Fibroblast of peridontal ligament (primary cell): ENCODE measurements around the gene CRHR1.
A peak's percentile ranks its signal among the peaks of the same experiment; 100 is the strongest.

Source experiments
- DNase-seq: peaks from one replicate; pipeline ENCODE4 v3.0.0-alpha.2; 2010; ENCODE audit errors: extremely low read depth

Gene CRHR1

DNA sequence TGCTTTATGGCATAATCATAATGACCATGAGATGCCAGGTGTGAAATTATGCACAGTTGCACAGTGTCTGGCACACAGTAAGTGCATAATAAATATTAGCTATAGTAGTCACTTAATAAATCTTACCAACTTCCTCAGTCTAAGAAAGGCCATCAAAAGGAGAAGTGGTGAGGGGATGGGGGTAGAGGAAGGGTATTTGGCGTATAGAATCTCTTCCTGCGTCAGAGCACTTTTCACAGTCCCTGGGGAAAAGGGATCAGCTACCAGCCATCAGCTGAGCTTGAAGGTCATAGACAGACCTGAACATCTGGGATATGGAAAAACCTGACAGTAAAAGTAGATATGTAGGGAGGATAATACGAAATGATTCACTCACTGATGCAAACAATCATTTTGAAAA lies 5.8 kb downstream of the CRHR1 start:
- DNase-seq: no peak

DNA sequence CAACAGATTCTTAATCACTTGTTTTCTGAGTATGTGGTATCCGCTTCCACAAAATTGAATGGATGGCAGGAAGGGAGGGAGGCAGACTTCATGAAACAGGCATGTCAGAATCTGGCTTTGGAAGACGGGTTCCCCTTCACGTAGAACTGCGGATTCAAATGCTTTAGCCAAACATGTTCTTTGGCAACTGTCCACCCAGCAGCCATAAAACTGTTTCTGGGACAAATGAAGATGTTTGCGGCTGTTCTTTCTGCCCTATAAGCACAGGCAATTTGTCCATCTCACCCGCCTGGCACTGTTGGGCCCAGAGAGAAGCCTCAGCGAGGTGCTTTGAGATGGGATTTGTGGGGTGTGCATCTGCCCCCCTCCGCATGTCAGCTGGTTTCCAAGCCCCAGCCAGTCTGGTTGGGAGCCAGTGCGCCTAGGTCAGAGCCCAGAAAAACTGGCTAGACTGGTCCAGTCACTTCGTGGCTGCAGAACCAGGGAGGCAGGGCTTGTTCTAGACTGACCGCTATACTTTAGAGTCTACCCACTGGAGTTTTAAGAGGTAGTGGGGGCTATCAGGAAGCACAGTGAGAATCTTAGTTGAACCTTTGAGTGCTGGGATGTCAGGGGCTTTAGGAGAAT lies 6.3 kb downstream of the CRHR1 start:
- DNase-seq: no peak

DNA sequence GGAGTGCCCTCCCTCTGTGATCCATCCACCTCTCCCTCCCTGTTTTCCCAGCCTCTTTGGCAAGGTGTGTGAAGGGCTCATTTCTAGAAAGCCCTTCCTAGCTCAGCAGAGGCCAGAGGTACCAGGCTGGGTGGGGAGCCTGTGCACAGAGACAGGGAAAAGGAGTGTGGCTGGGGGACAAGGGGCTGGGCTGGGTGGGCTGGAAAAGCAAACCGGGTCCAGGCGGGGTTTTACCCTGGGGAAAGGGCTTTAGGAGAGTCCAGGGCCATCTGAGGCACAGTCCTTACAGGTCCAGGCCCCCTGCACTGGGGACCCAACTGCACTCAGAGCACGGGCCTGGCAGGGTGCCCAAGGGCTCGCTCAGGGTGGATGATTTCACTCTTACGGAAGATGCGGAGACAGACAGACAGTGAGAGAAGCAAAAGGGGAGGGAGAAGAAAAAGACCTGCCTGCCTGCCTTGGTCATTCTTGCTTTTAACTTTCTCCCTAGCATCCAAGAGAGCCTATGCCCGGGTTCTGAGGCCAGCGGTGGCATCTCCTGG lies 7.0 kb downstream of the CRHR1 start:
- DNase-seq: no peak

DNA sequence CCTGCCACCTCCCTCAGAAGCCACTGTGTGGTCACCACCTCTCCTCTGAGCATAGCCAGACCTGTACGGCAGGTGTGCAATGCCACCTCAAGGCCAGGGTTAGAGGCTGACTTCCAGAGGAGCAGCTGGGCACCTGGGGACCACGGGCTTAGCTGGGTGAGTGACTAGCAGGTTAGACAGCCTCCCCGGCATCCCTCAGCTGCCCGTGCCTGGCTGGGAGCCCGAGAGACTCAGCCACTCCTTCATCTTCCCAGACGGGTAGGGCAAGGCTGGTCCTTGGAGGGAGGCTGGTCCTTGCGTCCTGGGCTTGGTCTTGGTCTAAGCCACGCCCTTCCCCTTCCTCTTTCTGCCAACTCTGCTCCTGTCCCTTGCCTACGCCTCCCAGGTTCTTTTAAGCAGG lies 7.8 kb downstream of the CRHR1 start:
- no peak for DNase-seq

DNA sequence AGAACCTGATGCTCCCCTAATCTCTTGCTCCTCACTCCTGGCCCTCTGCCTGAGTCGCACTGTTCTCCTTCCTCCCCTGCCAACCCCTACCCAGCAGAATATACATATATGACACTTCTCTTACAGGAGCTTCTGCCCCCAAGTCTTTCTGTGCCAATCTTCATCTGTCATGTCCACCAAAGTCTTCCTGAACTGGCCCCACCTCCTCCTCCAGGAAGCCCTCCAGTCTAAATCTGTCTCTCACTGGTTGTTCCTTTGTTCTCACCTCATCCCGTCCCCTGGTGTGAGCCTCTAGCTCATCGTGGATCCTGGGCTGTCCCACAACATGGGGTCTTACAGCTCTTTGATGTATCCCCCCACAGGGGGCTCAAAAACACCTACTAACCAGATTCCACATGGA lies 8.3 kb downstream of the CRHR1 start:
- no peak for DNase-seq

DNA sequence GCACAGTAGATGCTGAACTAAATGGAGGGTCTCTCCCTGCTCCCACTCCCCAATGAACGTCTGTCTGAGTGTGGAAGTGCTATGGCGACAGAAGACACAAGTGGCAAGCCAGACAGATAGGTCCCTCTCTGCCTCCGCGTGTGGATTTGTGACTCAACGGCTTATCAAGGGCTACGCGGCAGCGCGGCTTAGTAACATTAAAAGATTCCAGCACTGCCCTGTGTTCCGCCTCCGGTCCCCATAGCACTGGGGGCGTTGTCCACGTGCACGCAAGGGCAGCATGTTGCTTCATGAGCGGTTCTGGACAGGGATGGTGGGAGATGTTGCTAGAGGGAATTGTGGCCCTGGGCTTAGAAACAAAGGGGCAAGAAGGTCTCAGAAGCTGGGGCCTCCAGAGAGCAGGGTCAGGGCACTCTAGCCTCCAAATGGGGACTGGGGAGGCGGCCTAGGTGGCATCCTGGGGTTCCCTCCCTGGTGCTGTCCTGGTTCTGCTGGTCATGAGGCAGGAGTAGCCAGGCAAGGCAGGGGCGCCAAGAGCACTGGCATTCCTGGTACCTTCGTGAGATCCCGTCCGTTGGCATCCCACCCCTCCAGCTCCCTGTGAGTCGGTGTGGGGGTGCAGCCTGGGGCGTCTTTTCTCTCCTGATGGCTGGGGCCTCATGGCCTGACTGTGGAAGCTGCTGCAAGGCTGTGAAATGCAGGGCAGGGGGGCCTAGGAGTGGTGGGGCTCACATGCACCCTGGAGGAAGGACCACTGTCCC lies 9.1 kb downstream of the CRHR1 start:
- DNase-seq: no peak

DNA sequence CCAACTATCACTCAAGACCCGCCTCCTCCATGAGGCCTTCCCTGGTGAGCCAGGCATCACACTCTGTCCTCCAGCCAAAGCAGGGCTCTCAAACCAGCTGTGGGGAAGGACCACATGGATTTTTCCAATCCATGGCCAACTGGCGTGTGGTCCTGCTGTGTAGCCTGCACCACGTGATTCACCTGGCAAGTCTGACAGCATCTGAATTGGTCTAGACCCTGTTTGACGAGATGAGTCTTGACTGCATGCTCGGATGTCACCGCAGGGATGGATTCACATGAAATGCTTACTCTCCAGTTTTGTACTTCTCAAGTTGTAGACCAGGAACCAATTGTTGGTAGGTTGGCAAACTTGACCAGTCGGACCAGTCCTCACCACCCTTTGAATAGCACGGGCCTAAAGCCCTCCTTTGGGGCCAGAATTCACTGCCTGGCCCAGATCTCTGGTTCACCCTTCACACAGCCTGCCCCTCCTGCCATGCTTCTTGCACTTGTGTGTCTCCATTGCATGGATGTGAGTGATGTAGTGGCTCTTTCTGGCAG lies 9.9 kb downstream of the CRHR1 start:
- DNase-seq: no peak

DNA sequence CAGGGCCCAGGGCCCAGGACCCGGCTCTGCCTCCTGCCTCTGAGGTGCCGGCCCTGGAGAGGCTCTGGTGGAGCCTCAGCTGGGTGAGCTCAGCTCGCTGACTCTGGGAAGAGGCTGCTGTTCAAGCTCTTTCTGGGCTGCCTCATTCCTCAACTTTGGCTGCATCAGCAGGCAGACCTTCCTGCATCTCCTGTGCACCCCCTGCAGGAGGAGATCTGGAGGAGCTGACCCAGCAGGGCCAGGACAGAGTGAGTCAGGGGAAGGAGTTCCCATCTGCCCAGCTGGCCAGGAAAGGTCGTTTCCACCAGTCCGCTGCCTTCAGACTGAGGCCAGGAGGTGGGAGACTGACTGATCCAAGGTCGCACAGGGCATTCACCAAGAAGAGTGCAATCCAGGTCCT lies 10.7 kb downstream of the CRHR1 start:
- DNase-seq: no peak

DNA sequence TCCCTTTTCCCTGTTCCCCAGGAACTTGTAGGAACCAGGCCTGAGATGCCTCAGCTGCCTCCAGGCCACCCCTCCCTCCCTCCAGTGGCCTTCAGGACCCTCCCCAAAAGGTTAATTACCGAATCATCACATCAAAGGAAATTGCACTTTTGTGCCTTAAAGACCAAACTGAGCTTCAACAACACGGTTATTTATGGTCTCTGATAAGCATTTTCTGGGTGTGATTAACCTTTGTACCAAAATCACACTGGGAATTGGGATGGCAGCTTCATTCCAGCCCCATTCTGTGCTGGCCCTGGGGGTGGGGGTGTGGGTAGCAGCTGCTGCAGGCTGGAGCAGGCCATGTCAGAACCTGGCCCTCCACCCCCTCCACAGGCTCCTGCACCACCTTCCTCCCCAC lies 16.7 kb downstream of the CRHR1 start:
- no peak for DNase-seq

DNA sequence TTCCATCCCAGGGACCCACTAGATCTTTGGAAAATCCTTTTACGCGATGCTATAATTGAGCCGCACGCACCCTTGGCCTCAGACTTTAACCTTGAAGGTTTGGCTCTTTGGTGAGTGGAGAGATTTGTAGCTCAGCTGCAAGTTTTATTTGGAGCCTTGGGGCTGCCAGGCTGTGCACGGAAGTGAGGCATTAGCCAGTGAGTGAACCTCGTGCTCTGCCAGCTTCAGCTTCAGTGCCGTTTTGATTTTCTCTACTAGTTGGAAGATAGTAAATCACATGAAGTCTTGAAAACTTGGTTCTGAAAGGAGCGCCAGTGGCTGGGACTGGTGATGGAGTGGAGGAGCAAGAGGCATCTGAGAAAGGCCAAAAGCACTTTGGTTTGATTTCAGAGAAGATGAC lies 17.3 kb downstream of the CRHR1 start:
- DNase-seq: no peak

DNA sequence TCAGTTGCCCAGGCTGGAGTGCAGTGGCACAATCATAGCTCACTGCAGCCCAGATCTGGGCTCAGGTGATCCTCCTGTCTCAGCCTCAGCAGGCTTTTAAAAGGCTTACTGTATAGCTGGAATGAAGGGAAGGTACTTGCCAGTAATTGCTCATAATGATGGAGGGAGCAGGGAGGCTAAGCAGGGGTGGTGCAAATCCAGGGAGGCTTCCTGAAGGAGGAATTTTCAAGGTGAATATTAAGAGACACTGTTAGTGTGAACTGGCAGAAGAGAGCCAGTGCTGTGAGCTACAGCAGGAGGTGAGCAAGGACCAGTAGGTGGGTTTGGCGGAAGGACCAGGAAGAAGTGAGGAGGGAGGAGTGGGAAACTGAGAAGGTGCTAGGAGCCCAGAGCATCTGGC lies 24.7 kb downstream of the CRHR1 start:
- DNase-seq: no peak

DNA sequence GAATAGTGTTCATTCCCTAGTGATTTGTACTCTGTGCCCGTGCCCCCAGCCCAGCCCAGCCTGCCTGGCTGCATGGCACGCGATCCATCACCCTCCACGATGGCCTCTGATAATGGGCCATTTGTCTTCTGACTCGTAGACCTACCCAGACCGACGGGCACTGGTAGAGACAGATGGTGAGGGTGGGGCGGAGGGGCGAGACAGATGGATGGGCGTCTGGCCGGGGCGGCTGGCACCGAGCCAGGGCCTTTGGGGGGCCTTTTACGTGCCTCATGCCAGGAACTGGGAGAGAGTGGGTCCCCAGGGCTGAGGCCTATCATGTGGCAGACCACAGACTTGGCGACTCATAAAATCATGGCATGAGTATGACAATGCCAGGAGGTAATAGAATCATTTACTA lies 25.4 kb downstream of the CRHR1 start:
- DNase-seq: no peak

DNA sequence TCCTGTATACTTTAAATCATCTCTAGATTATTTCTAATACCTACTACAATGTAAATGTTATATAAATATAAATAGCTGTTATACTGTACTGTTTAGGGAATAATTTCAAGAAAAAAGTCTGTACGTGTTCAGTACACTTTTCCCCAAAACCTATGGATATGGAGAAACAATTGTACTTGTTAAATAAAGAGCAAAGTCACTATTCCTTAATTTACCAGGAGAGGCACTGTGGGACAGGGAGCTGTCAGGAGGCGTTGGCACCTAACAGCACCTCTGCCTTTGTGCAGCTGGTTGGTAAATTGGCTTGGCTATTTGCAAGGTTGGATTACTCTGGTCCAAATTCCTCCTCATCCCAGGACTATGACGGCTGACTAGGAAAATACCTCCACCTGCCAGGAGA lies 28.0 kb downstream of the CRHR1 start:
- DNase-seq: peak; percentile 2

DNA sequence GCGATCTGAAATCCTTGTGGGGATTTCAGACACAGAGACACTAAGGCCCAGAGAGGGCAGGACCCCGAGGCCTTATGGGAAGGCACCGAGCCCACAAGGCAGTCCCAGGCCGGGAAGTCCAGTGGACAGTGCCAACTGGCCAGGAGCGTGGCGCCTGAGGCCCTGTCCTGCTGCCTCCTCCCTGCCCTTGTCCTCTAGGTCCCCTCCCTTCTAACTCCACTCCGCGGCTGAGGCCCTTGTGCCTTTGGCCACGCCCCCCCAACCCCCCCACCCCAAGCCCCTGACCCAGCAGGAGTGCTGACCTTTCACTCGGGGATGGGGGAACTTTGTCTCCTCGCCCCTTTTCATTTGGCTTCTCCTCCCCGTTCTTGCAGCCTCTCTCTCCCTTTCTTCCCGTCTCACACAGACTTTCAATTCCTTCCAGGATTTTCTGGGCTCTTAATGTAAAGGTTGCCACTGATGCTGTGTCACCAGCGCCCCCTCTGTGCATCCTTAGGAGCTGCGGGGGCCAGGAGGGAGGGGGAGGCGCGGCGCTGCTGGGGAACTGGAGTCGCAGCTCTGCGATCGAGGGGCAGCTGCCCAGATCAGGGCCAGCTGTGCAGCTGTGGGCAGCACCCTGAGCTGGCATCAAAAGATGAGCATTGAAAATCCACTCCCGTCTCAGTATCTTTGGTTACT lies 29.1 kb downstream of the CRHR1 start:
- DNase-seq: no peak

DNA sequence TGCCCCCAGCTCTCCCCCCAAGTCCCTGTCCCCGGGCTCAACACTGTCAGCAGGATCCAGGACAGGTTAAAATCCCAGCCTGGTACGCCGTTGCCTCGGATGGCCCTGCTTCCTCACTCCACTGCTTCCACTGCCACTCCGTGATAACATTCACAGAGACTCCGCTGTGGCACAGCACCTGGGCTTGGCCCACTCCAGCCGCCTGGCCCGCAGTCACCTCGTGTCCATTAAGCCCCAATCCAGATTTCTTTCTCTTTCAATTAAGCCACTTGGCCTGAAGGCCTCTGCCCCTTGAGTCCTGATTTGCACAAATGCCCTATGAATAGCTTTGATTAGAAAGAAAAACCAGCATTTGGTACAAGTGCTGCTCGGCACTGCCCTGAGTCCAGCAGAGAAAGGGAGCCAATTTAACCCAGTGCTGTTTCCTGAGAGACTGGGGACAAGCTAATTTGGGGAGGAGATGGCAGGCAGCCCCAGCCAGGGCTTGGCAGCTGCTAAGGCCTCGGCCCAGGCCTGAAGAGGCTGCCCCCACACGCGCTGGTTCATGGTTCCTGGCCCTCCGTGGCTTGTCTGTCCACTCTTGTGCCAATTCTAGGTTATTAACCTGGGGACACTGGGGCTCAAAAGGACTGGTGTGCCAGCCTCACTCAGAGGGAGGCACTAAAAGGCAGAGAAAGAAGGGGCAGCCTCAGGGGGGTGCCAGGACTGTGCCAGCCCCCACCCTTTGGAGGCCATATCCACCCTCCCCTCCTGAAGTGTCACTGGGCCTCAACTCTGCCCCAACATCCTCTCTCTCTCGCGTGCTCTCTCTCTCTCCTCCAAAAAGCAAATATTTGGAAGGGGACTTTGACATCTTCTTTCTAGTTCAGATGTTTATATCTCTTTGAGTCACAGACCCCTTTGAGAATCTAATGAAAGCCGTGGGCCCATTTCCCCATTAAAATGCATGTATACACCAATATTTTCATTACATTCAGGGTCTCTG lies 30.8 kb downstream of the CRHR1 start:
- DNase-seq: no peak

DNA sequence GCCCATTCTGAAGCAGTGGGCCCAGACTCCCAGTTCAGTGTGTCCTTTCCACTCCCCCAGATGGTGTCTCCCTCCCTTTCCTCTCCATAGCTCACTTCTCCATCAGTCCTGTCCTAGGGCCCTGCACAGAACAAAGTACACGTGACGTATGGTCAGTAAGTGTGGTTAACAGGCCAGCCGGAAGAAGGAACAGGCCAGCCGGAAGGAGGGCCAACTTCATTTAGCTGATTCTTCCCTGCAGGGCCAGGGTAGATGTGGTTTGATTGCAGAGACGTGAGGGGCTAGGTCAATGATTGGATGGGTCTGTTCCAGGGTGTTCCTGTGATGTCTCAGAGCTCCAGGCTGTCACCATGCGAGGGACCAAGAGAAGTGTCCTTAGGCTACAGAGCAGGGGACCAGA lies 31.6 kb downstream of the CRHR1 start:
- no peak for DNase-seq

DNA sequence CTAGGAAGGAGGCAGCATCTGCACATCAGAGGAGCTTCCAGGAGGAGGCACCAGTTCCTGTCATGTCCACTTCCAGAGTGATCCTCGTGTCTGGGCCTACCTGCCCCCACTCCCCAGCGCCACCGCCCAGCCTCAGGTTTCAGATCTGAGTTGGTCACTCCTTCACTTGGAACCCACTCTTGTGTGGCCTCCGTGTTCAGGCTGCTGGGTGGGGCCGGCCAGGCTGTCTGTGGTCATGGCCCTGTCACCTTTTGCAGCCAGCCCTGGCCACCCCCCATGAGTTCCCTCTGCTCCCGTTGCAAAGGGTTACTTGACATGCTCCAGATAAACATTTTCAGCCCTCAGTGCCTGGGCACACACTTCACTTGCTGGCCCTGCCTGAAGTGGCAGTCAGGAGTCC lies 33.9 kb downstream of the CRHR1 start:
- DNase-seq: no peak

DNA sequence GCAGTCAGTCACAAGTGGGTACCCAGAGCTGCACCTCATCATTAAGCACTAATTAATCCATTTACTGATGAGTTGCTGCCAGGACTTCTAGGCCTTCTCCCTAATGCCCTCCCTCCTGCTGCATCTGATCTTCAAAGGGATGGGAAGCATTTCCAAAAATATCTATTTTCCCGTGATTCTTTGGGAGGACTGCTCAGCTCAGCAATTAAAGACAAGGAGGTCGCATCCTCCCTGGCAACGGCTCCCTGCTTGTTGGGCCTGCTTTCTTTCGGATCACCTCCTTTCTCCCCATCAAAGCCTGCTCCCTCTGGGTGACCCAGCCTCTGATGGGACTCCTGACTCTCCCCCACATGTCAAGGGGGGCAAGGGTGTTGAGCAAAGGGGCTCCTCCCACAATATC lies 34.6 kb downstream of the CRHR1 start:
- no peak for DNase-seq

DNA sequence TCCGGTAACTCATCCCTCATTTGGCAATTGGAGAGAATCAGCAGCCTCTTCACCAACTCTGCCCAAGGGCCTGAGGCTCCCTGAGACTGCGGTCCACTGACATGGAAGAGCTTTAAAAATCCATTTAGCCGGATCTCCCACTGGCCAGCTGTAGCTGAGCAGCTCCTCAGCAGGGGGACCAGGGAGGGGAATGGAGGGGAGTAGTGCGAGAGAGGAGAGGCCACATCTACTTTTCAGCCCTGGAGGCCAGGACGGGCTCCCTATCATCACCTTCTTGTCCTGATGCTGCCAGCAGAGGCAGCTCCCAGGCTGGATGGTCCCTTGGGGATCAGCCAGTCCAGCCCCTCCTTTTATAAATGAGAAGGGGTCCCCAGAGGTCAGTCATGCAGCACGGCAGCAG lies 35.5 kb downstream of the CRHR1 start:
- DNase-seq: no peak

DNA sequence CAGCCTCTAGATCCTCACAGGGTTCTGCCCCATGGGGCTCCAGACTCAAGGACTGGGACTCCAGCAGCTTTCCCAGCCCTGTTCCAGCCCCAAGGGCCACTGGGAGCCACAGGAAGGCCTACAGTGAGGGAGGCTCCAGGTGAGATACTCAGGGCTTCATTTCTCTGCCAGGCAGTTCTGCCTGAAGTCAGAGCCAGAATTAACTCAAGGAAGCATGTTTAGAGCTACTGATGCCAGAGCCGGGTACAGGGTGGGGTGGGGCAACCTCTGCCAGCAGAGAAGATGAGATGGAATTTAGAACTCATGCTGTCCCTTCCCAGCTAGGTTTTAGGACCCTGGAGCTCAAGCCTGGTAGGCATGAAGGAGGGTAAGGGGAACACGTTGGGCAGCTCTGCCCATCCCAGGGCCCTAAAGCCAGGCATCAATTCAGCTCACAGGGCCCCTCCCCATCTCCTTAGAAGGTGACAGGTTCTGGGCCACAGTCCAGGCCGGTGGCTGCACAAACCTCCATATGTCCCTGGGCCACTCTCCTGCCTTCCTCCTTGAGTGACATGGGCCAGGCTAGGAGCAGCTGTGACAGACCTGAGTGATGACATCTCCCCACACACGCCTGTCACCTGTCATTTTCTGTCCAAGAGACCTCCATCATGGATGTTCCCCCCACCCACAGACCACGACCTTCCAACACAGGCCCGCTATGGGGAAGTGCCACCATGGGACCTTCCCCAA lies 36.1 kb downstream of the CRHR1 start:
- no peak for DNase-seq

DNA sequence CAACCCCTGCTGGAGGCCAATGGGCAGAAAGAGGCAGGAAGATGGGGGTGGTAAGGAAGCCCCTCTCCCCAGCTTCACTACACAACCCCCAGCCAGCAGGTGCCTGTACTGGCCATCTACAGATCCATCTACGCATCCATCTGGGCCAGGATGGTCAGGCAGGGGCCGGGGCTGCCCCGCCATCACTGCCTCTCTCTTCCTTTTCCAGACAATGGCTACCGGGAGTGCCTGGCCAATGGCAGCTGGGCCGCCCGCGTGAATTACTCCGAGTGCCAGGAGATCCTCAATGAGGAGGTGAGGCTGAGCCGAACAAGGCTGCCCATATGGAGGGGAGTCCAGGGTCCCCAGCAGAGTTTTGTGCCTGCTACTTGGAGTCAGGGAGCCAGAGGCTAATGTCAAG lies 37.0 kb downstream of the CRHR1 start:
- DNase-seq: no peak
